Progenitor cell of endocrine pancreas (in vitro differentiated cells): Measurements from ENCODE around the gene SPRED3. TPM values are rescaled to one million over a fixed set of nuclear protein-coding genes. Genes with fewer than 3 reads are reported as not detected.
A peak's percentile ranks its signal among the peaks of the same experiment; 100 is the strongest.

Experiments used
- DNase-seq: peaks from one replicate; pipeline ENCODE4 v3.0.0; 2021; ENCODE audit warnings: low spot score; ENCODE audit not compliant: unreplicated experiment
- H3K27ac Mint-ChIP-seq: 2 replicates; pipeline ENCODE4 v1.8.0; 2021; ENCODE audit warnings: mild to moderate bottlenecking, moderate library complexity, mixed read lengths
- H3K27me3 Mint-ChIP-seq: 2 replicates; pipeline ENCODE4 v1.8.0; 2021; ENCODE audit warnings: mixed read lengths
- H3K36me3 Mint-ChIP-seq: 2 replicates; pipeline ENCODE4 v1.8.0; 2022; ENCODE audit warnings: mixed read lengths; ENCODE audit not compliant: insufficient read depth
- H3K4me1 Mint-ChIP-seq: 2 replicates; pipeline ENCODE4 v1.8.0; 2021; ENCODE audit warnings: low read depth, mixed read lengths
- H3K4me3 Mint-ChIP-seq: 2 replicates; pipeline ENCODE4 v1.8.0; 2021; ENCODE audit warnings: low read depth, mild to moderate bottlenecking, moderate library complexity, mixed read lengths
- H3K9me3 Mint-ChIP-seq: 2 replicates; pipeline ENCODE4 v1.8.0; 2021; ENCODE audit warnings: low read depth, mixed read lengths
- total RNA-seq: library from RNA; stranded (reverse); gene quantifications from 2 replicates; pipeline ENCODE4 v1.2.1, GENCODE V29; 2021
- TF ChIP-seq, protein P1 (sequence below): fragments of 200-600 bp; sonication (generic); IDR thresholded peaks from one replicate; pipeline ENCODE4 v1.5.0; 2021; ENCODE audit warnings: antibody characterized with exemption, mild to moderate bottlenecking; ENCODE audit not compliant: unreplicated experiment

The SPRED3 gene
- total RNA-seq, 1 donor from 2014 or later = 13.0 TPM

GRCh38 chr19:38385057-38385803, 3.3 kb upstream of the SPRED3 start:
- Mint-ChIP-seq H3K4me3 (no peak overlapping the region), H3K36me3 (peaks cover 17% of the 10 kb centered on the region), H3K27me3 (peaks cover 4% of the 10 kb centered on the region), H3K4me1 (peaks cover 9% of the 10 kb centered on the region), H3K27ac (peak overlapping the region; percentile 20), H3K9me3 (no peaks in the 10 kb centered on the region)
- DNase-seq = no peak
- TF ChIP-seq, protein P1, sequence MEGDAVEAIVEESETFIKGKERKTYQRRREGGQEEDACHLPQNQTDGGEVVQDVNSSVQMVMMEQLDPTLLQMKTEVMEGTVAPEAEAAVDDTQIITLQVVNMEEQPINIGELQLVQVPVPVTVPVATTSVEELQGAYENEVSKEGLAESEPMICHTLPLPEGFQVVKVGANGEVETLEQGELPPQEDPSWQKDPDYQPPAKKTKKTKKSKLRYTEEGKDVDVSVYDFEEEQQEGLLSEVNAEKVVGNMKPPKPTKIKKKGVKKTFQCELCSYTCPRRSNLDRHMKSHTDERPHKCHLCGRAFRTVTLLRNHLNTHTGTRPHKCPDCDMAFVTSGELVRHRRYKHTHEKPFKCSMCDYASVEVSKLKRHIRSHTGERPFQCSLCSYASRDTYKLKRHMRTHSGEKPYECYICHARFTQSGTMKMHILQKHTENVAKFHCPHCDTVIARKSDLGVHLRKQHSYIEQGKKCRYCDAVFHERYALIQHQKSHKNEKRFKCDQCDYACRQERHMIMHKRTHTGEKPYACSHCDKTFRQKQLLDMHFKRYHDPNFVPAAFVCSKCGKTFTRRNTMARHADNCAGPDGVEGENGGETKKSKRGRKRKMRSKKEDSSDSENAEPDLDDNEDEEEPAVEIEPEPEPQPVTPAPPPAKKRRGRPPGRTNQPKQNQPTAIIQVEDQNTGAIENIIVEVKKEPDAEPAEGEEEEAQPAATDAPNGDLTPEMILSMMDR = no peak

- no peaks in the 10 kb centered on the region for H3K9me3 Mint-ChIP-seq
- no peak overlapping the region for H3K4me3 Mint-ChIP-seq
- H3K27me3 Mint-ChIP-seq = peaks cover 6% of the 10 kb centered on the region
- TF ChIP-seq, protein P1 = no peak
- no peak overlapping the region for H3K27ac Mint-ChIP-seq
- peaks cover 15% of the 10 kb centered on the region for H3K36me3 Mint-ChIP-seq
- peaks cover 9% of the 10 kb centered on the region for H3K4me1 Mint-ChIP-seq
- no peak for DNase-seq
Measured at GRCh38 chr19:38385804-38386257, 2.7 kb upstream of the SPRED3 start.

- H3K36me3 Mint-ChIP-seq = peaks cover 16% of the 10 kb centered on the region
- TF ChIP-seq, protein P1 = no peak
- peaks cover 8% of the 10 kb centered on the region for H3K27me3 Mint-ChIP-seq
- H3K9me3 Mint-ChIP-seq = no peaks in the 10 kb centered on the region
- no peak overlapping the region for H3K4me3 Mint-ChIP-seq
- no peak overlapping the region for H3K27ac Mint-ChIP-seq
- no peak for DNase-seq
- peaks cover 9% of the 10 kb centered on the region for H3K4me1 Mint-ChIP-seq
Measured at GRCh38 chr19:38386300-38386970, 2.1 kb upstream of the SPRED3 start.

DNA sequence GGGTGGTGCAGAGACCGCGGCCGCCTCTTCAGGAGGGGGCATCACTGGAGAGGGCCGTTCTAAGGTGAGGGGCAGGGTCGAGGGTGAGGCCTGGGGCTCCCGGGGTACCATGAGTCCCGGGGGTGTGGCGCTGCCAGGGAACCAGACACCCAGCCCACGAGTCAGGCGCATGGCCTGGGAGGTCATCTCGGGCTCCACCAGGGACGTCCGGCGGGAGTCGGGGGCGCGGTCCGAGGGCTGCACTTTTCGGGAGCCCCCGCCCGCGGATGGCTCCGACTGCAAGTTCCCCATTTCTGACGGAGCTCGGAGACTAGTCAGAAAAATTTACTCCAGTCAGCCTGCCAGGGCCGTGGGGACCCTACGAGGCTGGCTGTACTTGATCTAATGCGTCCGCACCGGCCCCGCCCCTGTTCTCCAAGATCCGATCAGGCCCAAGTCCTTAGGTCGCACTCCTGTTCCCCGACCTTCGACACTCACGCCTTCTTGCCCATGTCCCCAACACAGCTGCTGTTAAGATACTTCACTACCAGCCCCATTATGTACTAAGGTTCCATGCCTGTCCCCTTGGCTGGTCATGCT, 1.4 kb upstream of the SPRED3 start:
- peaks cover 13% of the 10 kb centered on the region for H3K36me3 Mint-ChIP-seq
- peaks cover 8% of the 10 kb centered on the region for H3K27me3 Mint-ChIP-seq
- no peak for DNase-seq
- H3K4me3 Mint-ChIP-seq = peak overlapping the region; percentile 84
- no peaks in the 10 kb centered on the region for H3K9me3 Mint-ChIP-seq
- peaks cover 9% of the 10 kb centered on the region for H3K4me1 Mint-ChIP-seq
- TF ChIP-seq, protein P1 = no peak
- H3K27ac Mint-ChIP-seq = peak overlapping the region; percentile 77

DNA sequence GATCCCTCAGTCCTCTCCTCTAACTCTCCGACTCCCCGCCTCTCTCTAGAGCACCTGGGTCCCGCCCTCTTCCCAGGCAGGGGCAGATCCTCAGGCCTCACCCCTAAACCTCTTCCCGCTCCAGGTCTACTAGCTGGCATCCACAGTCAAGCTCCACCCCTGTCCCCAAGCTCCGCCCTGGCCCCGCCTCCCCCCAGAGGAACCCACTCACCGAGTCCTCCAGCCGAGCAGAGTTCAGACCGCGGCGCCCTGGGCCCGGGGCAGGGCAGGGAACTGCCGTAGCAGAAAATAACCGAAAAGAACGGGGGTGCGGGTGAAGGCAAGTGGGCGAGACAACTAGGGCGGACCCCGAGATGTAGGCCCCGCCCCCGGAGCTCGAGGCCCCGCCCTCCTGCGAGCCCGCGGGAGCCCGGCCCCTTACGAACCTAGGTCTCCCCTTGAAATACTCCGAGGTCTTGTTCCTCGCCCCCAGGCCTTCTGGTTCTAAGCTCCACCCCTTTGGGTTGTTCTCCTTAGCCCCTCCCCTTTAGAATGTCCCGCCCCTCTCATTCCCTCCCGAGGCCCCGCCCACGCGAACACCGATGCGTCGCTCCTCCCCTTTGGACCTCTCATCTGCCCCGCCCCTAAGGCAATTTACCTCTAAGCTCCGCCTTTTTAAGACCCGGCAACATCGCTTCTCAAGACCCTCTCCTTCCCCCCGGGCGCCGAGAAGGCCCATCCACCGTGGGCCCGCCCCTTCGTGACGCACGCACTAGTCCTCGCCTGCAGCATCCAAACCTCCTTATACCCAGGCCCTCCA, 748 bp upstream of the SPRED3 start, which contains the start of gene GGN:
TSS of gene GGN (minus strand) at position 485 of the 799 bp plus-strand sequence. CDS start 773 bp downstream, outside the sequence.
- TF ChIP-seq, protein P1 = no peak
- H3K36me3 Mint-ChIP-seq = peaks cover 13% of the 10 kb centered on the region

More for the DNA sequence above, 748 bp upstream of the SPRED3 start, which contains the start of gene GGN:
- Mint-ChIP-seq H3K9me3 (no peaks in the 10 kb centered on the region), H3K27ac (peak within 1 kb of the TSS; percentile 91), H3K4me1 (peaks cover 11% of the 10 kb centered on the region), H3K27me3 (peaks cover 10% of the 10 kb centered on the region), H3K4me3 (peak within 1 kb of the TSS; percentile 84)
- DNase-seq = peak; percentile 85
